KOPT-K1 (cell line): ENCODE measurements around the gene RNF32.
"Not testable (repeated sequence)": the region's sequence is repeated elsewhere in the genome, so short reads cannot be mapped to it uniquely, and the experiment has no call there.

ENCODE experiments used
- H3K27ac ChIP-seq: fragments of 200-600 bp; sonication (generic); 2 replicates; pipeline ENCODE4 v1.5.1; 2016; ENCODE audit warnings: antibody characterized with exemption, mild to moderate bottlenecking, low read depth, low read length; ENCODE audit not compliant: poor library complexity, severe bottlenecking
- H3K36me3 ChIP-seq: fragments of 200-600 bp; sonication (generic); 2 replicates; pipeline ENCODE4 v1.5.1; 2017; ENCODE audit warnings: antibody characterized with exemption, mild to moderate bottlenecking, low read length, moderate library complexity; ENCODE audit not compliant: insufficient read depth
- H3K9me3 ChIP-seq: fragments of 200-600 bp; sonication (generic); 2 replicates; pipeline ENCODE4 v1.5.1; 2017; ENCODE audit warnings: antibody characterized with exemption, low read length, mild to moderate bottlenecking; ENCODE audit not compliant: insufficient read depth, poor library complexity, severe bottlenecking

RNF32 gene

GRCh38 chr7:156669035-156669828 lies 28.7 kb downstream of the RNF32 start:
- peaks cover 12% of the 10 kb centered on the region; the same call in 1 of the 2 replicates for H3K36me3 ChIP-seq

GRCh38 chr7:156673454-156673853 lies 32.9 kb downstream of the RNF32 start:
- no peak overlapping the region for H3K27ac ChIP-seq
- peaks cover 38% of the 10 kb centered on the region for H3K36me3 ChIP-seq

More at GRCh38 chr7:156669035-156669828, 28.7 kb downstream of the RNF32 start:
- Histone ChIP-seq H3K9me3 (no peaks in the 10 kb centered on the region), H3K27ac (no peak overlapping the region)

GRCh38 chr7:156673902-156674301 lies 33.3 kb downstream of the RNF32 start:
- Histone ChIP-seq H3K36me3 (peaks cover 42% of the 10 kb centered on the region), H3K9me3 (no peaks in the 10 kb centered on the region), H3K27ac (no peak overlapping the region)

More at GRCh38 chr7:156673454-156673853, 32.9 kb downstream of the RNF32 start:
- no peaks in the 10 kb centered on the region for H3K9me3 ChIP-seq

GRCh38 chr7:156675721-156676120 lies 35.1 kb downstream of the RNF32 start:
- Histone ChIP-seq H3K9me3 (no peaks in the 10 kb centered on the region), H3K36me3 (peaks cover 56% of the 10 kb centered on the region), H3K27ac (no peak overlapping the region)

- Histone ChIP-seq H3K36me3 (peaks cover 56% of the 10 kb centered on the region), H3K9me3 (no peaks in the 10 kb centered on the region), H3K27ac (no peak overlapping the region)
Measured at GRCh38 chr7:156676263-156676662, 35.7 kb downstream of the RNF32 start.

GRCh38 chr7:156677374-156678054 lies 36.9 kb downstream of the RNF32 start:
- Histone ChIP-seq H3K36me3 (peaks cover 50% of the 10 kb centered on the region), H3K9me3 (no peaks in the 10 kb centered on the region)

GRCh38 chr7:156680281-156680680 lies 39.7 kb downstream of the RNF32 start:
- Histone ChIP-seq H3K36me3 (peaks cover 54% of the 10 kb centered on the region), H3K27ac (no peak overlapping the region), H3K9me3 (no peaks in the 10 kb centered on the region)

More at GRCh38 chr7:156677374-156678054, 36.9 kb downstream of the RNF32 start:
- no peak overlapping the region for H3K27ac ChIP-seq

GRCh38 chr7:156682928-156683327 lies 42.4 kb downstream of the RNF32 start:
- no peak overlapping the region for H3K27ac ChIP-seq
- H3K36me3 ChIP-seq: peaks cover 37% of the 10 kb centered on the region
- no peaks in the 10 kb centered on the region for H3K9me3 ChIP-seq

- H3K9me3 ChIP-seq: no peaks in the 10 kb centered on the region
- no peak overlapping the region for H3K27ac ChIP-seq
- peaks cover 25% of the 10 kb centered on the region for H3K36me3 ChIP-seq
Measured at GRCh38 chr7:156684251-156684650, 43.7 kb downstream of the RNF32 start.

- Histone ChIP-seq H3K9me3 (no peaks in the 10 kb centered on the region), H3K36me3 (peaks cover 21% of the 10 kb centered on the region), H3K27ac (no peak overlapping the region)
Measured at GRCh38 chr7:156684661-156685060, 44.1 kb downstream of the RNF32 start.

- Histone ChIP-seq H3K36me3 (no peaks in the 10 kb centered on the region), H3K27ac (no peak overlapping the region), H3K9me3 (peaks cover 27% of the 10 kb centered on the region)
Measured at GRCh38 chr7:156691764-156692163, 51.2 kb downstream of the RNF32 start.

GRCh38 chr7:156692849-156693248 lies 52.3 kb downstream of the RNF32 start:
- no peaks in the 10 kb centered on the region for H3K36me3 ChIP-seq
- H3K27ac ChIP-seq: no peak overlapping the region
- peaks cover 38% of the 10 kb centered on the region for H3K9me3 ChIP-seq

- Histone ChIP-seq H3K9me3 (peaks cover 46% of the 10 kb centered on the region), H3K36me3 (no peaks in the 10 kb centered on the region), H3K27ac (no peak overlapping the region)
Measured at GRCh38 chr7:156693627-156694026, 53.1 kb downstream of the RNF32 start.

GRCh38 chr7:156697283-156697682 lies 56.7 kb downstream of the RNF32 start:
- H3K27ac ChIP-seq: not testable (repeated sequence)
- H3K9me3 ChIP-seq: peaks cover 62% of the 10 kb centered on the region

GRCh38 chr7:156698512-156698911 lies 57.9 kb downstream of the RNF32 start:
- H3K36me3 ChIP-seq, H3K27ac ChIP-seq: not testable (repeated sequence)
- peaks cover 51% of the 10 kb centered on the region for H3K9me3 ChIP-seq

More at GRCh38 chr7:156697283-156697682, 56.7 kb downstream of the RNF32 start:
- not testable (repeated sequence) for H3K36me3 ChIP-seq
